ENCODE data around the gene PLA2G2E. TPM values are rescaled to one million over a fixed set of nuclear protein-coding genes. Genes with fewer than 3 reads are reported as not detected.

PLA2G2E gene, protein sequence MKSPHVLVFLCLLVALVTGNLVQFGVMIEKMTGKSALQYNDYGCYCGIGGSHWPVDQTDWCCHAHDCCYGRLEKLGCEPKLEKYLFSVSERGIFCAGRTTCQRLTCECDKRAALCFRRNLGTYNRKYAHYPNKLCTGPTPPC
- not detected in 2 replicates for total RNA-seq (ENCODE audit: low replicate concordance)

GRCh38 chr1:19923137-19923952 lies at the start of gene PLA2G2E:
TSS of gene PLA2G2E (minus strand) at chr1:19923617. CDS start at chr1:19923559, 58 bp downstream.

DNA sequence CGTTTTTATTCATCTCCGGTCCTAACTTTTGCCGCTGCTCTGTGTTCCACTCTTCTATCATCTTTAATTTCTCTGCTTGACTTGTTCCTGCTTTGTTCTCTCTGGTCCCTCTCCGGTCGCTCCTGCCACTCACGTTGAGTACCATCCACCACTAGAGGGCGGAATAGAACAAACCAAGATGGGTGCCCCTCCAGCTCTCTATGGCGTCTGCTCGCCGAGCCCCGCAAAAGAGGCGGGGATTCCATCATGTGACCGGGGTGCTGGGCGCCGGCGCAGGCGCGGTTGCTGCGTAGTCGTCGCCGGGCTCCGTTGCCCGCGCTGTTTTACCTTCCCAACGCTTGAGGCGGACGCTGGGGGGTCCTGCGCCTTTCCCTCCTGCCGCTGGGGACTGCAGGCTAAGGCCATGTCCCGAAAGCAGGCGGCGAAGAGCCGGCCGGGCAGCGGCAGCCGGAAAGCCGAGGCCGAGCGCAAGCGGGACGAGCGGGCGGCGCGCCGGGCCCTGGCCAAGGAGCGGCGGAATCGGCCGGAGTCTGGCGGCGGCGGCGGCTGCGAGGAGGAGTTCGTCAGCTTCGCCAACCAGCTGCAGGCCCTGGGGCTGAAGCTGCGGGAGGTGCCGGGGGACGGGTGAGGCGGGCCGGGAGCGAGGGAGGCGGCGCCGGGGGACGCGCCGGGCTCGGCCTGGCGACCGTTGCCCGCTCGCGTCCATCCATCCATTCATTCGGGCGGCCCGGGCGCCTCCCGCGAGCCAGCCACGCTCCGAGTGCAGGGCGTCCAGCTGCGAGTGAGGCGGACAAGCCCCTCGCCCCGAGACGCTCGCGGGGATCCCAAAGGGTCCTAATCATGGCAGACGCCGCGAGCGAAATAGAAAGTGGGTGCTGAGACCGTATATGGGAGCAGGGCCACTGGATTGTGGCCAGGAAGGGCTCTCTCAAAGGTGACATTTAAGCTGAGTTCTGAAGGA lies 41.0 kb downstream of the PLA2G2E start, which contains the start of gene OTUD3:
TSS of gene OTUD3 (plus strand) at position 285 of the 961 bp plus-strand sequence. CDS start at position 404, 119 bp downstream.

Other genes starting within 250 kb of the PLA2G2E start
- 5.3 and 8.9 TPM in 2 replicates for gene TMCO4, start 123.7 kb downstream of the PLA2G2E start, total RNA-seq (ENCODE audit: low replicate concordance)
- not detected in 2 replicates for gene RNF186, start 108.3 kb downstream of the PLA2G2E start, total RNA-seq (ENCODE audit: low replicate concordance)
- gene OTUD3, start 41.2 kb downstream of the PLA2G2E start, total RNA-seq (ENCODE audit: low replicate concordance) = 3.4 and 8.7 TPM in 2 replicates
- gene PLA2G2A, start 56.0 kb upstream of the PLA2G2E start, total RNA-seq (ENCODE audit: low replicate concordance) = 1.3 TPM in 1 of 2 replicates, not detected in the other
- gene PLA2G5, start 146.6 kb upstream of the PLA2G2E start, total RNA-seq (ENCODE audit: low replicate concordance) = 1.4 and 3.0 TPM in 2 replicates
- not detected in 2 replicates for gene PLA2G2D, start 195.9 kb upstream of the PLA2G2E start, total RNA-seq (ENCODE audit: low replicate concordance)
- gene PLA2G2F, start 215.7 kb upstream of the PLA2G2E start, total RNA-seq (ENCODE audit: low replicate concordance) = not detected in 2 replicates